ENCODE data around the gene PPARG.

PPARG gene

DNA sequence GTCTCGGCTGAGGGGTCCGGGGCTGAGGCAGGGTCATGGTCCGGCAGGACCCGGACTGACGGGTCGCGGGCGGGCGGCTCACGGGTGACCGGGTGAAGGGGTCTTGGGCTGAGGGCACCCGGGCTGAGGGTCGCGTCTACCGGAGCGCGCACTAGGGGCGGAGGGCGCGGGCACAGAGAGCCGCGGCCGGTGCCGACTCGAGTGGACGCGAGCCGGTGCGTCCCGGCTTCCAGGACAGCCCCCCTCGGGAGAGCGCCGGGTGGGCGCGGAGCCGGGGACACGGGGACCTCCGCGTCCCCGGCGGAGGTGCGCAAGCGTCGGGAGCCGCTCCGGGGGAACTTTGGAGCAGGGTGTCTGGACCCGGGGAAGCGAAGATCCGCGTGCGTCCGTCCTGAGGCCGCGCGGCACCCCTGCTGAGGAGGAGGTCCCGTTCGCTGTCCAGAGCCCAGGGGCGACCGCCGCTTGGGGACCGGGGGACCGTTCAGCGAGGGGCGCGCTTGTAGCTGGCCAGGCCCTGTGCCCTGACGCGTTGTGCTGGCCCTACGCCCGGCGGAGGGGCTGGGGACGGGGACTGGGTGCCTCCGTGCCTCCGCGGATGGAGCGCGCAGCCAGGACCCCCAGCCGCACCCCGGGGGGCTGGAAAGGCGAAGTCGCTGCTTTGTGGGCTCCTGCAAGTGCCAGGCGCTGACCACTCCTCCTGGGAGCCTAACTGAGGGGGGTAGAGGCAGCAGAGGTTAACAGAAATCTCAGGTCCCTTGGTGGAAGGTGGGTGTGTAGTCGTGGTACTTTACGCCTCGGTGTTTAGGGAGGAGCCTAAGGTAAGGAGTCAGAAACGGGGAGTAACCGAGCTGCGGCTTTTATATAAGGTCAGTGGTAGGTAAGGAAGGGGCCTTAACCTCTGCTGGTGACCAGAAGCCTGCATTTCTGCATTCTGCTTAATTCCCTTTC, at the start of gene PPARG:
Gene PPARG, plus strand, starts transcription at position 889 of the 948 bp plus-strand sequence. CDS start 90,642 bp downstream, outside the sequence.
- in situ Hi-C loops (cut with MboI; ENCODE audit: low sequenced_read_pairs, unreplicated experiment): no loop called here
- peak; percentile 29 for DNase-seq (ENCODE audit: low spot score)
- TF ChIP-seq CTCF (IDR thresholded peaks at IDR 0.05; ENCODE audit: borderline replicate concordance, control extremely low read depth, extremely low read depth, insufficient read depth, missing control alignments): no peak

- no peak for DNase-seq (ENCODE audit: low spot score)
- in situ Hi-C loops (cut with MboI; ENCODE audit: low sequenced_read_pairs, unreplicated experiment): no loop called here
- TF ChIP-seq CTCF (IDR thresholded peaks at IDR 0.05; ENCODE audit: borderline replicate concordance, control extremely low read depth, extremely low read depth, insufficient read depth, missing control alignments): no peak
Measured at GRCh38 chr3:12239301-12239700, 49.6 kb upstream of the PPARG start.

GRCh38 chr3:12242772-12243171, 46.1 kb upstream of the PPARG start:
- no peak for DNase-seq (ENCODE audit: low spot score)
- TF ChIP-seq CTCF (IDR thresholded peaks at IDR 0.05; ENCODE audit: borderline replicate concordance, control extremely low read depth, extremely low read depth, insufficient read depth, missing control alignments): no peak
- in situ Hi-C loops (cut with MboI; ENCODE audit: low sequenced_read_pairs, unreplicated experiment): no loop called here

DNA sequence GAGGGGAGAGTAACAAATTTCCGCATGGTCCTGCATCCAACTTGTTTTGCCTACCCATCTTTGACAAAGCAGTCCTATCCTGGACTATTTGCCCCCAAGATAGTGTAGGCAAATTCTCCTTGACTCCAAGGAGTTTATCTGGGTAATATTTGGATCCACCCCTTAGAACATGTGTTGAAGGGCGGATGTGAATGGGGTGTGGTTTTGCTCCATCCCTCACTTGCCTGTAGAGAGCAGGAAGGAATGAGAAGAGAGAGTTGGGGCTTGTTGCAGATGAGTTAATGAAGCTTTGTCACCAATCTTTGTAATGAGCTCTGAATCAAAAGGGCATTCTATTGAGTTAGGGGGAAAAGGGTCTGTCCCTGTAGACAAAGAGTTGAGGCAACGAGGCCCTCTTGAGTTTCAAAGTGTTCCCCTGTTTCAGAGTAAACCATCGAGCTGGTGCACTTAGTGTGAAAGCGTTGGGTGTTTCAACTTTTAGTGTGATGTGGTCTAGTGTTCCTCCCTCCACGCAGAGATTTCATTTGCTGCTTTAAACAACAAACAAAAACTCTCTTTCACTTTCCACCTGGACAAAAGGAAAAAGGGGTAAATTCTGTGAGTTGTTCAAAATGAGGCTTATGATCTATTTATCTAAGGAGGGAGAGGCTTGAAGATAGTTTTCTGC, 42.2 kb upstream of the PPARG start:
- DNase-seq (ENCODE audit: low spot score): no peak
- no peak for TF ChIP-seq CTCF (IDR thresholded peaks at IDR 0.05; ENCODE audit: borderline replicate concordance, control extremely low read depth, extremely low read depth, insufficient read depth, missing control alignments)
- in situ Hi-C loops (cut with MboI; ENCODE audit: low sequenced_read_pairs, unreplicated experiment): no loop called here

DNA sequence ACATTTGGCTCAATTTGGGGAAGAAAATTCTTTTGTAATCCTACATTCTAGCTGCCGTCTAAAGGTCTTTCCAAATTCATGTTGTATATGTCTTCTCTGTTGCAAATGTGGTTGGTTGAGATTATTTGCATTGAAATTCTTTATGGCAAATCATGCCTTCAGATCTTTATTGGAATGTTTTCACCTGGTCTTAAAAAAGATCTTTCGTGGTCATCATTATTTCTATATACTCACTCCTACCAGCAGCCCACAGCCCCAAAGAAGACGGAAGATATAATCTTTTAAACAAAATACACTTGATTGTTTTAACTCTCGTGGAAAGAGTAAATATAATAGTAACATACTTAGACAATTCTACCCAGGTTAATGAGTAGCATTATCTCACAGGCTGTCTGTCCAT, 41.5 kb upstream of the PPARG start:
- TF ChIP-seq CTCF (IDR thresholded peaks at IDR 0.05; ENCODE audit: borderline replicate concordance, control extremely low read depth, extremely low read depth, insufficient read depth, missing control alignments): no peak
- DNase-seq (ENCODE audit: low spot score): no peak
- in situ Hi-C loops (cut with MboI; ENCODE audit: low sequenced_read_pairs, unreplicated experiment): no loop called here

DNA sequence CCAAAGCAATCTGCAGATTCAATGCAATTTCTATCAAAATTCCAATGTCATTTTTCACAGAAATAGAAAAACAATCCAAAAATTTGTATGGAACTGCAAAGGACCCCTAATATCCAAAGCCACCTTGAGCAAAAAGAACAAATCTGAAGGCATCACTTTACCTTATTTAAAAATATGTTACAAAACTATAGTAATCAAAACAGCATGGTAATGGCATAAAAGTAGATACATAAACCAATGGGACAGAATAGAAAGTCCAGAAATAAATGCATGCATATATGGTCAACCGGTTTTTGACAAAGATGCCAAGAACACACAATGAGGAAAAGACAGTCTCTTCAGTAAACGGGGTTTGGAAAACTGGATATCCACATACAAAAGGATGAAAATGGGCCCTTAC, 39.4 kb upstream of the PPARG start:
- no peak for TF ChIP-seq CTCF (IDR thresholded peaks at IDR 0.05; ENCODE audit: borderline replicate concordance, control extremely low read depth, extremely low read depth, insufficient read depth, missing control alignments)
- DNase-seq (ENCODE audit: low spot score): no peak
- in situ Hi-C loops (cut with MboI; ENCODE audit: low sequenced_read_pairs, unreplicated experiment): no loop called here
